Skin of body (tissue), 2 donors: ENCODE results near the gene DDX25. TPM values are rescaled to one million over a fixed set of nuclear protein-coding genes. Genes with fewer than 3 reads are reported as not detected.

ENCODE experiments used
- DNase-seq: peaks from one replicate; lab custom pipeline; 2025; lab: John Stamatoyannopoulos, UW
- total RNA-seq: library from RNA; depleted of rRNA; stranded (reverse); fragments of >200 nt; gene quantifications from one replicate; pipeline ENCODE4 v1.2.3, GENCODE V29; 2014

The DDX25 gene
- total RNA-seq, 1 donor from 2014 or later, result 0.20 TPM

GRCh38 chr11:125948278-125949051, 44.2 kb downstream of the DDX25 start:
- no peak for DNase-seq

GRCh38 chr11:125949271-125950177, 45.2 kb downstream of the DDX25 start:
- DNase-seq, result no peak

- no peak for DNase-seq
Observed at GRCh38 chr11:125950178-125950490, 45.8 kb downstream of the DDX25 start.

GRCh38 chr11:125950696-125951651, 46.7 kb downstream of the DDX25 start:
- peak; percentile 89 for DNase-seq

- peak; percentile 45 for DNase-seq
Observed at GRCh38 chr11:125951731-125952130, 47.4 kb downstream of the DDX25 start.

GRCh38 chr11:125952559-125952958, 48.3 kb downstream of the DDX25 start:
- DNase-seq, result no peak

- DNase-seq, result peak; percentile 47
Observed at GRCh38 chr11:125952973-125953372, 48.7 kb downstream of the DDX25 start.

GRCh38 chr11:125953401-125953935, 49.2 kb downstream of the DDX25 start:
- DNase-seq, result no peak

- DNase-seq, result no peak
Observed at GRCh38 chr11:125954123-125954944, 50.0 kb downstream of the DDX25 start.

GRCh38 chr11:125954945-125955640, 50.8 kb downstream of the DDX25 start:
- no peak for DNase-seq

- DNase-seq, result no peak
Observed at GRCh38 chr11:125955856-125956255, 51.5 kb downstream of the DDX25 start.

GRCh38 chr11:125956391-125957134, 52.3 kb downstream of the DDX25 start:
- no peak for DNase-seq

- no peak for DNase-seq
Observed at GRCh38 chr11:125957618-125958332, 53.5 kb downstream of the DDX25 start.

- no peak for DNase-seq
Observed at GRCh38 chr11:125958872-125959400, 54.6 kb downstream of the DDX25 start.

GRCh38 chr11:125959511-125959910, 55.2 kb downstream of the DDX25 start:
- DNase-seq, result no peak

- no peak for DNase-seq
Observed at GRCh38 chr11:125959931-125960330, 55.6 kb downstream of the DDX25 start.

- no peak for DNase-seq
Observed at GRCh38 chr11:125960771-125961170, 56.5 kb downstream of the DDX25 start.

- no peak for DNase-seq
Observed at GRCh38 chr11:125967515-125967914, 63.2 kb downstream of the DDX25 start.
